ENCODE data around the gene CSF2RB. TPM values are rescaled to one million over a fixed set of nuclear protein-coding genes. Genes with fewer than 3 reads are reported as not detected.

Gene CSF2RB
- total and polyA plus RNA-seq, 9 donors: 0.53 to 2.3 (median 1.8) TPM

- TF ChIP-seq CTCF (IDR thresholded peaks at IDR 0.05) (no peak), EP300 (IDR thresholded peaks at IDR 0.05) (no peak), POLR2A (IDR thresholded peaks at IDR 0.05) (no peak)
- Histone ChIP-seq H3K4me1 (ENCODE audit: insufficient read depth) (peaks cover 4% of the 10 kb centered on the region), H3K27me3 (no peaks in the 10 kb centered on the region), H3K27ac (no peak overlapping the region), H3K36me3 (no peaks in the 10 kb centered on the region), H3K9me3 (no peaks in the 10 kb centered on the region), H3K4me3 (no peak overlapping the region)
- 5 to 10% (median 6%) methylated on average over 4 of the region's 4 CpGs for WGBS, 3 donors
- DNase-seq: no peak
- intact Hi-C loops (cut with DNase I): no loop called here
Observed at GRCh38 chr22:36946421-36947158, 33.2 kb downstream of the CSF2RB start.

- TF ChIP-seq EP300 (IDR thresholded peaks at IDR 0.05): no peak
- TF ChIP-seq POLR2A (IDR thresholded peaks at IDR 0.05): no peak
- TF ChIP-seq CTCF (IDR thresholded peaks at IDR 0.05): no peak
- no peak overlapping the region for H3K4me3 ChIP-seq
- no peaks in the 10 kb centered on the region for H3K36me3 ChIP-seq
- no peak overlapping the region for H3K27ac ChIP-seq
- no peaks in the 10 kb centered on the region for H3K9me3 ChIP-seq
- no peak for DNase-seq
- H3K4me1 ChIP-seq (ENCODE audit: insufficient read depth): peaks cover 4% of the 10 kb centered on the region
- WGBS, 3 donors: 26 to 28% (median 27%) methylated on average over 9 of the region's 9 CpGs
- no peaks in the 10 kb centered on the region for H3K27me3 ChIP-seq
- intact Hi-C loops (cut with DNase I): no loop called here
Observed at GRCh38 chr22:36948273-36949225, 35.1 kb downstream of the CSF2RB start.

DNA sequence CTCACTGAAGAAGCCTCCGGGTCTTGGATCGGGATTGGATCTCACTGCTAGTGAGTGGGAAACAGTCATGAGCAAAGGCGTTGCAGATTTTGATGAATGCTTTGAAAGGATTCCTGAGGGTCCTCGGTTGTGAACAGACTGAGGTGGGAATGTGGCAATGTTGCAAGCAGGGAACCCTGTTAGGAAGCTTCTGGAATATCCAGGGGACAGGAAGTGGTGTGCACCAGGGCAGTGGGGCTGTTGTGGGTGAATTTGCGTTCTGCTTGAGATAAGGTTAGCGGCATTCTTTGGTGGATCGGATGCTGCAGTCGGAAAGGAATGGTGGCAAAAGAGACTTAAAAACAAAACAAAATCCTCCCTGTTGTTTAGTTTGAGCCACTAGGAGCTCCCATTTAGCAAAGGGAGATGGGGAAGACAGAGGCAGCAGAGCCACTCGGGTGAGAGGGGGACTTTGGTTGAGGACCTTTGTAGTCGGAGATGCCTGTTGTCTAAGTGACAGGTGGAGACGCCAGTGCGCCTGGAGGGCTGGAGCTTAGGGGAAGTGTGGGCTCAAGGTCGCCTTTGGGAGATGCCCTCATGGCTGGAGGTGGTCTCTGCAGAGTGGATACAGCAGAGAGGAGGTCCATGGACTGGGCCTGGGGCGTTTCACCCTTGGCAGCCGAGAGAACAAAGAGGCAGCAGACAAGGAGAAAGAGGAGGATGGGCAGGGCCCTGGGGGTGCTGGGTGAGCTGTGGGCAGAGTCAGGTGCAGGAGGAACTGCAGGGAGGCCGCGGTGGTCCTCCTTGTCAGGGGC is 37.6 kb downstream of the CSF2RB start:
- H3K4me3 ChIP-seq: no peak overlapping the region
- H3K36me3 ChIP-seq: no peaks in the 10 kb centered on the region
- WGBS, 3 donors: 88 to 92% (median 90%) methylated on average over 16 to 17 of the region's 17 CpGs
- TF ChIP-seq POLR2A (IDR thresholded peaks at IDR 0.05) (no peak), CTCF (IDR thresholded peaks at IDR 0.05) (no peak), EP300 (IDR thresholded peaks at IDR 0.05) (no peak)
- DNase-seq: no peak
- intact Hi-C loops (cut with DNase I): no loop called here
- H3K4me1 ChIP-seq (ENCODE audit: insufficient read depth): peaks cover 4% of the 10 kb centered on the region
- H3K27ac ChIP-seq: no peak overlapping the region
- H3K9me3 ChIP-seq: no peaks in the 10 kb centered on the region
- H3K27me3 ChIP-seq: no peaks in the 10 kb centered on the region

GRCh38 chr22:36951746-36952145 is 38.3 kb downstream of the CSF2RB start:
- 95 to 96% (median 95%) methylated on average over 7 of the region's 7 CpGs for WGBS, 3 donors
- Histone ChIP-seq H3K4me3 (no peak overlapping the region), H3K4me1 (ENCODE audit: insufficient read depth) (peaks cover 4% of the 10 kb centered on the region), H3K27ac (no peak overlapping the region), H3K9me3 (no peaks in the 10 kb centered on the region), H3K36me3 (no peaks in the 10 kb centered on the region), H3K27me3 (no peaks in the 10 kb centered on the region)
- DNase-seq: no peak
- intact Hi-C loops (cut with DNase I): no loop called here
- TF ChIP-seq CTCF (IDR thresholded peaks at IDR 0.05) (no peak), POLR2A (IDR thresholded peaks at IDR 0.05) (no peak), EP300 (IDR thresholded peaks at IDR 0.05) (no peak)
